ENCODE data around the gene OLA1. TPM values are rescaled to one million over a fixed set of nuclear protein-coding genes. Genes with fewer than 3 reads are reported as not detected.
"Not testable (repeated sequence)": the region's sequence is repeated elsewhere in the genome, so short reads cannot be mapped to it uniquely, and the experiment has no call there.

The OLA1 gene
- total RNA-seq, 1 donor from 2014 or later: 118 TPM

DNA sequence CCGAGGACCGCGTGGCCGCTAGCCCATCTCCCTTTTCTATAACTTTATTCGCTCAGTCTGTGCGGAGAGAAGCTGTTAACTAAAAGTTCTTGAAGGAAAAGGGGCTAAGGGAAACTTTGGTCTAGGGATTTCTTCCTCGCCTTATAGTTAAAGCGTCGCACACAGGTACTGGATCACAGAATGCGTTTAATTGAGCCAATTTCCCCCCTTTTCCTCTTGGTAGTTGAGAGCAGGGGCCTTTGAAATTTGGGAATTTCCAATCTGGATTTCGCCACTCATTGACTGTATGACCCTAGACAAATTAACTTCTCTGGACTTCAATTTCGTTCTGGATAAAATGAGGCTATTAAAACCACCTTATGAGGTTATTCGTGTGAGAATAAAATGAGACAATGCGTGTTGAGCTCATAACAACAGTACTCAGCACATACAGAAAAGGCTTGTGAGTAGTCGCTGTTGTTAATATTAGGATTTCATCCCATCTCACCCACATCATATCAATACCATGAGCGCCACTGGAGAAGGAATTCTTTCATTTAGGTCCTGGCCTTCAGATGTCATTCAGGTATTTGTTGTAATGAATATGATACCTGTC is 763 bp upstream of the OLA1 start:
- no peaks in the 10 kb centered on the region for H3K27me3 Mint-ChIP-seq
- H3K4me3 Mint-ChIP-seq (ENCODE audit: low read depth): peak overlapping the region; percentile 76
- TF ChIP-seq, protein P1, sequence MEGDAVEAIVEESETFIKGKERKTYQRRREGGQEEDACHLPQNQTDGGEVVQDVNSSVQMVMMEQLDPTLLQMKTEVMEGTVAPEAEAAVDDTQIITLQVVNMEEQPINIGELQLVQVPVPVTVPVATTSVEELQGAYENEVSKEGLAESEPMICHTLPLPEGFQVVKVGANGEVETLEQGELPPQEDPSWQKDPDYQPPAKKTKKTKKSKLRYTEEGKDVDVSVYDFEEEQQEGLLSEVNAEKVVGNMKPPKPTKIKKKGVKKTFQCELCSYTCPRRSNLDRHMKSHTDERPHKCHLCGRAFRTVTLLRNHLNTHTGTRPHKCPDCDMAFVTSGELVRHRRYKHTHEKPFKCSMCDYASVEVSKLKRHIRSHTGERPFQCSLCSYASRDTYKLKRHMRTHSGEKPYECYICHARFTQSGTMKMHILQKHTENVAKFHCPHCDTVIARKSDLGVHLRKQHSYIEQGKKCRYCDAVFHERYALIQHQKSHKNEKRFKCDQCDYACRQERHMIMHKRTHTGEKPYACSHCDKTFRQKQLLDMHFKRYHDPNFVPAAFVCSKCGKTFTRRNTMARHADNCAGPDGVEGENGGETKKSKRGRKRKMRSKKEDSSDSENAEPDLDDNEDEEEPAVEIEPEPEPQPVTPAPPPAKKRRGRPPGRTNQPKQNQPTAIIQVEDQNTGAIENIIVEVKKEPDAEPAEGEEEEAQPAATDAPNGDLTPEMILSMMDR (IDR thresholded peaks at IDR 0.05; ENCODE audit: unreplicated experiment): no peak
- H3K4me1 Mint-ChIP-seq (ENCODE audit: low read depth): peaks cover 17% of the 10 kb centered on the region
- H3K36me3 Mint-ChIP-seq (ENCODE audit: insufficient read depth): peaks cover 9% of the 10 kb centered on the region
- H3K27ac Mint-ChIP-seq: peak overlapping the region; percentile 85
- H3K9me3 Mint-ChIP-seq (ENCODE audit: low read depth): peaks cover 3% of the 10 kb centered on the region
- no peak for DNase-seq (ENCODE audit: low spot score, unreplicated experiment)

DNA sequence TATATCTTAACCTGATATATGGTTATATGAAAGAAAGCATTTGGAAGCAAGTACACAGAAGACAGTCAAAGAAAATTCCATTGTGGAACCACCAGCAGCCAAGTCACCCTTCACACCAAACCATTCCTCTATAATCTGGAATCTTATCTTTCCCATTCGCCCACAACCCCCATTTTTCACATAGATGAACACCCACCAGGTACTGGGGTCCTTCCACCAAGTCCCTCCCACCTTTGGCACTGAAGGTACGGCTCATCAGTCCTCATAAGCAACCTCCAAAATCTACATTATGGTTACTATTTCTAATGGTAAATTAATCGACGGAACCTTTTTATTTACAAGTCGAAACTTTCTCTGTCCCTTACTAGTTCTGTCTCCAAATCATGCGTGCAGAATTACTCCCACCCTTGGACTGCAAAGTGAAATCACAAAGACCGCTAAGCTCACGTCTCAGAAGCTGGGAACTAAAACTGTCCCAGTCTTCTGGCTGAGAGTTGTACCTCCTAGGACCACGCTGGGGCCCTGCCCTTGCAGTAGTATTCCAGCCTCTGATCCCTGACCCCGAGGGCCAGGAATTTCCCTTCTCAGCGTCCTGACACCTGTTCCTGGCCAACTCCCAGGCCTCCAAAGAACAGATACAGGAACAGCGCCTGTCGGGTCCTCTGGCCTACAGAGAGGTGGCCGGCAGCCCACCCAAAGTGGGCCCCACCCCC is 702 bp downstream of the OLA1 start:
- TF ChIP-seq, protein P1 (IDR thresholded peaks at IDR 0.05; ENCODE audit: unreplicated experiment): no peak
- peaks cover 14% of the 10 kb centered on the region for H3K36me3 Mint-ChIP-seq (ENCODE audit: insufficient read depth)
- H3K27me3 Mint-ChIP-seq: no peaks in the 10 kb centered on the region
- peak overlapping the region; percentile 95 for H3K27ac Mint-ChIP-seq
- peaks cover 3% of the 10 kb centered on the region for H3K9me3 Mint-ChIP-seq (ENCODE audit: low read depth)
- H3K4me3 Mint-ChIP-seq (ENCODE audit: low read depth): peak overlapping the region; percentile 86
- H3K4me1 Mint-ChIP-seq (ENCODE audit: low read depth): peaks cover 17% of the 10 kb centered on the region
- DNase-seq (ENCODE audit: low spot score, unreplicated experiment): no peak

DNA sequence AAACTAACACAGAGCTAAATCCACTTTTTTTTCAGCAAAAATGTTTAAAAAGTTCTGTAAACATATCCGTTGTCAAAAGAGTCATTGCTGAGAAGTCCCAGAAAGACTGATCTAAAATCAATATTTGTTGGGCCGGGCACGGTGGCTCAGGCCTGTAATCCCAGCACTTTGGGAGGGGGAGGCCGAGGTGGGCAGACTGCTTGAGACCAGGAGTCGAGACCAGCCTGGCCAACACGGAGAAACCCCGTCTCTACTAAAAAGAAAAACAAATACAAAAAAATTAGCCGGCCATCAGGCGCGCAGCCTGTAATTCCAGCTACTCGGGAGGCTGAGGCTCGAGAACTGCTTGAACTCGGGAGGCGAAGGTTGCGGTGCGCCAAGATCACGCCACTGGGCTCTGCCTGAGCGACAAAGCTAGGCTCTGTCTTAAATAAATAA is 1.4 kb downstream of the OLA1 start:
- H3K4me1 Mint-ChIP-seq (ENCODE audit: low read depth): peaks cover 17% of the 10 kb centered on the region
- H3K9me3 Mint-ChIP-seq (ENCODE audit: low read depth): peaks cover 3% of the 10 kb centered on the region
- H3K27me3 Mint-ChIP-seq: no peaks in the 10 kb centered on the region
- TF ChIP-seq, protein P1 (IDR thresholded peaks at IDR 0.05; ENCODE audit: unreplicated experiment): no peak
- DNase-seq (ENCODE audit: low spot score, unreplicated experiment): no peak
- H3K4me3 Mint-ChIP-seq (ENCODE audit: low read depth): peak overlapping the region; percentile 68
- peak overlapping the region; percentile 85 for H3K27ac Mint-ChIP-seq
- peaks cover 17% of the 10 kb centered on the region for H3K36me3 Mint-ChIP-seq (ENCODE audit: insufficient read depth)

DNA sequence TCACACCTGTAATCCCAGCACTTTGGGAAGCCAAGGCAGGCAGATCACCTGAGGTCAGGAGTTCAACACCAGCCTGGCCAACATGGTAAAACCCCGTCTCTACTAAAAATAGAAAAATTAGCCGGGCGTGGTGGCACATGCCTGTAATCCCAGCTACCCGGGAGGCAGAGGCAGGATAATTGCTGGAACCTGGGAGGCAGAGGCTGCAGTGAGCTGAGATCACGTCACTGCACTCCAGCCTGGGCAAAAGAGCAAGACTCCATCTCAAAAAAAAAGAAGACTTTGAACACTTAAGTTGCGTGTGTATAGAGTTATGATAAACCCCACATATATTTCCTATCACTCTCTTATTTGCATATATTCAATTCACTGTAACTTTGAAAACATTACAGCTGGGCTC is 2.7 kb downstream of the OLA1 start:
- H3K9me3 Mint-ChIP-seq (ENCODE audit: low read depth); DNase-seq (ENCODE audit: low spot score, unreplicated experiment); H3K27ac Mint-ChIP-seq; H3K27me3 Mint-ChIP-seq; H3K4me3 Mint-ChIP-seq (ENCODE audit: low read depth): not testable (repeated sequence)
- peaks cover 19% of the 10 kb centered on the region for H3K36me3 Mint-ChIP-seq (ENCODE audit: insufficient read depth)
- H3K4me1 Mint-ChIP-seq (ENCODE audit: low read depth): peaks cover 17% of the 10 kb centered on the region

DNA sequence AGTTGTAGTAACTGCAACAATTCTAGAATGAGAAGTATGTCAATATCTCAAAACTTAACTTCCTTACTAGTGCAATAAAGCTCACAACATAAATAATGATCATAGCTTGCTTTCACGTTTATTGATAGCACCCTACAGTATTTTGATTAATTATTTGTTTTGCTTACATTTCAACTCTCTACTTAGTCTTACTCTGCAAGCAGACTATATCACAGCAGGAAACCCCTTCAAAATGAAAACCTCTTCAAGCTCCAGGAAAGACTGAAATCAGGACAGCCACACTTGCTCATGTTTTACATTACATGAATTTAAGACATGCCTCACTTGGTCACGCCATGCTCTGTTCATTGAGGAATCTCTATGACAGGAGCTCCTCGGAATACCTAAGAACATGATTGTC is 3.3 kb downstream of the OLA1 start:
- Mint-ChIP-seq H3K4me1 (ENCODE audit: low read depth) (peaks cover 17% of the 10 kb centered on the region), H3K4me3 (ENCODE audit: low read depth) (peak overlapping the region; percentile 5), H3K36me3 (ENCODE audit: insufficient read depth) (peaks cover 19% of the 10 kb centered on the region), H3K9me3 (ENCODE audit: low read depth) (no peaks in the 10 kb centered on the region), H3K27ac (no peak overlapping the region), H3K27me3 (no peaks in the 10 kb centered on the region)
- DNase-seq (ENCODE audit: low spot score, unreplicated experiment): no peak
- TF ChIP-seq, protein P1 (IDR thresholded peaks at IDR 0.05; ENCODE audit: unreplicated experiment): no peak

DNA sequence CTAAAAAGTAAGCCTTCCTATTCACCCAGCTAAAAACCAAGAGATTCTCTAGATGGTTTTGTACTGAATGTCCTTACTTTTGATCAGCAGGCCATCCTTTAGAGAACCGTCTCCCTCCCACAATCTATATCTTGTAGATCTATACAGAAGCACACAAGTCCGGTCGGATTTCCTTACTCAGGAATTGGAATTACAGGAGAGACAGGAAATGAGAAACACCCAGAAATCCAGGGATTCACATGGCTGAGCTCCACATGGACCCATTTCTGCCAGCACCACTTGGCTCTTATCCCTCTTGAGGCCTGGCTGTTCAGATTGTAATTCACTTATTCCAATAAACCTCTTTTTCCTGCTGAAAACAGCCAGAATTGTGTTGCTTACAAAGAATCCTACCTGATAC is 4.5 kb downstream of the OLA1 start:
- Mint-ChIP-seq H3K36me3 (ENCODE audit: insufficient read depth) (peaks cover 20% of the 10 kb centered on the region), H3K27me3 (no peaks in the 10 kb centered on the region)
- DNase-seq (ENCODE audit: low spot score, unreplicated experiment): no peak

More for the DNA sequence above, 4.5 kb downstream of the OLA1 start:
- no peaks in the 10 kb centered on the region for H3K9me3 Mint-ChIP-seq (ENCODE audit: low read depth)
- TF ChIP-seq, protein P1 (IDR thresholded peaks at IDR 0.05; ENCODE audit: unreplicated experiment): no peak
- H3K4me3 Mint-ChIP-seq (ENCODE audit: low read depth): no peak overlapping the region
- no peak overlapping the region for H3K27ac Mint-ChIP-seq
- peaks cover 18% of the 10 kb centered on the region for H3K4me1 Mint-ChIP-seq (ENCODE audit: low read depth)
